Dendritic cell treated with granulocyte-macrophage colony-stimulating factor and Interleukin-4, amounts not matched to agents 40 ng/mL and 50 ng/mL, for 4 days (primary cell): Measurements from ENCODE around the gene CSRP3.

Experiments used
- H3K27ac Mint-ChIP-seq: one replicate; pipeline ENCODE4 v1.8.0; 2022; ENCODE audit warnings: mild to moderate bottlenecking, mixed read lengths
- H3K27me3 Mint-ChIP-seq: one replicate; pipeline ENCODE4 v1.8.0; 2022; ENCODE audit warnings: mild to moderate bottlenecking, mixed read lengths
- H3K36me3 Mint-ChIP-seq: one replicate; pipeline ENCODE4 v1.8.0; 2022; ENCODE audit warnings: low read depth, mixed read lengths
- H3K4me1 Mint-ChIP-seq: one replicate; pipeline ENCODE4 v1.8.0; 2022; ENCODE audit warnings: low read depth, mixed read lengths
- H3K4me3 Mint-ChIP-seq: one replicate; pipeline ENCODE4 v1.8.0; 2022; ENCODE audit warnings: mild to moderate bottlenecking, moderate library complexity, mixed read lengths
- H3K9me3 Mint-ChIP-seq: one replicate; pipeline ENCODE4 v1.8.0; 2022; ENCODE audit warnings: mixed read lengths
- intact Hi-C: fragments of 100-400 bp; cut with micrococcal nuclease; formaldehyde crosslinking; loops from one replicate; pipeline ENCODE4 v1.15.0; 2022

CSRP3 gene

GRCh38 chr11:19187114-19187832 lies 14.5 kb downstream of the CSRP3 start:
- H3K4me1 Mint-ChIP-seq = no peaks in the 10 kb centered on the region
- H3K27ac Mint-ChIP-seq = no peak overlapping the region
- H3K36me3 Mint-ChIP-seq = no peaks in the 10 kb centered on the region

GRCh38 chr11:19185516-19186052 lies 16.2 kb downstream of the CSRP3 start:
- intact Hi-C loops = no loop called here
- Mint-ChIP-seq H3K4me1 (peaks cover 10% of the 10 kb centered on the region), H3K9me3 (no peaks in the 10 kb centered on the region), H3K36me3 (no peaks in the 10 kb centered on the region), H3K4me3 (no peak overlapping the region), H3K27ac (no peak overlapping the region), H3K27me3 (no peaks in the 10 kb centered on the region)

More at GRCh38 chr11:19187114-19187832, 14.5 kb downstream of the CSRP3 start:
- Mint-ChIP-seq H3K9me3 (no peaks in the 10 kb centered on the region), H3K27me3 (no peaks in the 10 kb centered on the region), H3K4me3 (no peak overlapping the region)
- intact Hi-C loops = no loop called here

GRCh38 chr11:19185036-19185435 lies 16.7 kb downstream of the CSRP3 start:
- Mint-ChIP-seq H3K4me1 (peaks cover 10% of the 10 kb centered on the region), H3K36me3 (no peaks in the 10 kb centered on the region), H3K27ac (no peak overlapping the region), H3K27me3 (no peaks in the 10 kb centered on the region), H3K9me3 (no peaks in the 10 kb centered on the region), H3K4me3 (no peak overlapping the region)
- intact Hi-C loops = no loop called here

GRCh38 chr11:19183646-19184045 lies 18.1 kb downstream of the CSRP3 start:
- Mint-ChIP-seq H3K4me3 (no peak overlapping the region), H3K9me3 (no peaks in the 10 kb centered on the region), H3K27ac (no peak overlapping the region), H3K36me3 (no peaks in the 10 kb centered on the region), H3K27me3 (no peaks in the 10 kb centered on the region), H3K4me1 (peaks cover 10% of the 10 kb centered on the region)
- intact Hi-C loops = no loop called here

- intact Hi-C loops = no loop called here
- Mint-ChIP-seq H3K4me1 (peaks cover 10% of the 10 kb centered on the region), H3K9me3 (no peaks in the 10 kb centered on the region), H3K4me3 (no peak overlapping the region), H3K27me3 (no peaks in the 10 kb centered on the region), H3K27ac (peak overlapping the region; percentile 62), H3K36me3 (peaks cover 4% of the 10 kb centered on the region)
These were observed 20.1 kb downstream of the CSRP3 start for GRCh38 chr11:19181531-19182261.

- H3K27ac Mint-ChIP-seq = no peak overlapping the region
- no peak overlapping the region for H3K4me3 Mint-ChIP-seq
- intact Hi-C loops = no loop called here
- no peaks in the 10 kb centered on the region for H3K27me3 Mint-ChIP-seq
- peaks cover 48% of the 10 kb centered on the region for H3K36me3 Mint-ChIP-seq
- peaks cover 6% of the 10 kb centered on the region for H3K4me1 Mint-ChIP-seq
- no peaks in the 10 kb centered on the region for H3K9me3 Mint-ChIP-seq
These were observed 25.1 kb downstream of the CSRP3 start for GRCh38 chr11:19176629-19177186.

- no peaks in the 10 kb centered on the region for H3K9me3 Mint-ChIP-seq
- H3K27ac Mint-ChIP-seq = no peak overlapping the region
- peaks cover 61% of the 10 kb centered on the region for H3K36me3 Mint-ChIP-seq
- no peaks in the 10 kb centered on the region for H3K27me3 Mint-ChIP-seq
- intact Hi-C loops = no loop called here
- no peak overlapping the region for H3K4me3 Mint-ChIP-seq
- H3K4me1 Mint-ChIP-seq = no peaks in the 10 kb centered on the region
These were observed 27.7 kb downstream of the CSRP3 start for GRCh38 chr11:19173964-19174638.

GRCh38 chr11:19173004-19173689 lies 28.6 kb downstream of the CSRP3 start:
- no peak overlapping the region for H3K27ac Mint-ChIP-seq
- no peak overlapping the region for H3K4me3 Mint-ChIP-seq
- intact Hi-C loops = no loop called here
- no peaks in the 10 kb centered on the region for H3K27me3 Mint-ChIP-seq
- no peaks in the 10 kb centered on the region for H3K4me1 Mint-ChIP-seq
- no peaks in the 10 kb centered on the region for H3K9me3 Mint-ChIP-seq
- peaks cover 69% of the 10 kb centered on the region for H3K36me3 Mint-ChIP-seq

GRCh38 chr11:19168090-19168489 lies 33.7 kb downstream of the CSRP3 start:
- H3K4me3 Mint-ChIP-seq = no peak overlapping the region
- no peaks in the 10 kb centered on the region for H3K27me3 Mint-ChIP-seq
- intact Hi-C loops = no loop called here
- no peaks in the 10 kb centered on the region for H3K9me3 Mint-ChIP-seq
- peaks cover 75% of the 10 kb centered on the region for H3K36me3 Mint-ChIP-seq
- peaks cover 18% of the 10 kb centered on the region for H3K4me1 Mint-ChIP-seq
- no peak overlapping the region for H3K27ac Mint-ChIP-seq

- Mint-ChIP-seq H3K36me3 (peaks cover 55% of the 10 kb centered on the region), H3K4me3 (no peak overlapping the region), H3K9me3 (no peaks in the 10 kb centered on the region), H3K27me3 (no peaks in the 10 kb centered on the region), H3K4me1 (peaks cover 22% of the 10 kb centered on the region), H3K27ac (no peak overlapping the region)
- intact Hi-C loops = no loop called here
These were observed 36.9 kb downstream of the CSRP3 start for GRCh38 chr11:19164881-19165280.

GRCh38 chr11:19164230-19164855 lies 37.4 kb downstream of the CSRP3 start:
- peaks cover 61% of the 10 kb centered on the region for H3K36me3 Mint-ChIP-seq
- H3K9me3 Mint-ChIP-seq = no peaks in the 10 kb centered on the region
- no peak overlapping the region for H3K27ac Mint-ChIP-seq
- peaks cover 22% of the 10 kb centered on the region for H3K4me1 Mint-ChIP-seq
- intact Hi-C loops = no loop called here
- H3K4me3 Mint-ChIP-seq = no peak overlapping the region
- no peaks in the 10 kb centered on the region for H3K27me3 Mint-ChIP-seq

GRCh38 chr11:19163617-19164016 lies 38.2 kb downstream of the CSRP3 start:
- H3K27me3 Mint-ChIP-seq = no peaks in the 10 kb centered on the region
- no peak overlapping the region for H3K27ac Mint-ChIP-seq
- H3K4me1 Mint-ChIP-seq = peaks cover 22% of the 10 kb centered on the region
- H3K36me3 Mint-ChIP-seq = peaks cover 63% of the 10 kb centered on the region
- intact Hi-C loops = no loop called here
- H3K9me3 Mint-ChIP-seq = no peaks in the 10 kb centered on the region
- H3K4me3 Mint-ChIP-seq = no peak overlapping the region

- H3K27me3 Mint-ChIP-seq = no peaks in the 10 kb centered on the region
- no peaks in the 10 kb centered on the region for H3K9me3 Mint-ChIP-seq
- intact Hi-C loops = no loop called here
- no peak overlapping the region for H3K27ac Mint-ChIP-seq
- peaks cover 58% of the 10 kb centered on the region for H3K36me3 Mint-ChIP-seq
- no peak overlapping the region for H3K4me3 Mint-ChIP-seq
- H3K4me1 Mint-ChIP-seq = peaks cover 22% of the 10 kb centered on the region
These were observed 38.8 kb downstream of the CSRP3 start for GRCh38 chr11:19162951-19163505.
